22Rv1 (cell line): ENCODE results near the gene FAM184A.

Experiments
- ZFX ChIP-seq: fragments of 450-650 bp; IDR thresholded peaks from 2 replicates; pipeline ENCODE4 v1.6.1; 2017; ENCODE audit warnings: antibody characterized with exemption, borderline replicate concordance
- TF ChIP-seq, protein P1 (sequence below): fragments of 450-650 bp; IDR thresholded peaks from 2 replicates; pipeline ENCODE4 v1.5.1; 2017; ENCODE audit warnings: mild to moderate bottlenecking

DNA sequence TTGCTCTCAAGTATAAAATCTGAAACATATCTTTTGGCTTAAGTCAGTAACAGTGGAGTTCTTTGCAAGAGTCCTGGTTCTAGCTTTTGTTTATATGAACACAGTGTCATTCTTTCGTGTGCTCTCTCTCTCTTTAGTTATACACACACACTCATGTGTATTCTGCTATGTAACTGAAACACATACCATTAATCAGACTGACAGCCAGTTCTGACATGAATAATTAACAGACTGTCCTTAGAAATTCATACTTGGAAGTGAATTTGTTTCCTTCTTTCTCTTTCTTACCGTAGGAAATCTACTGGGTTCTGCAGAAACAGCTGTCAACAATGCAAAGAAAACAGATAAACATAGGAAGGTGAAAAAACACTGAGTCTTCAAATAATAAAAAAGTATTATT lies 146.0 kb downstream of the FAM184A start:
- TF ChIP-seq, protein P1, sequence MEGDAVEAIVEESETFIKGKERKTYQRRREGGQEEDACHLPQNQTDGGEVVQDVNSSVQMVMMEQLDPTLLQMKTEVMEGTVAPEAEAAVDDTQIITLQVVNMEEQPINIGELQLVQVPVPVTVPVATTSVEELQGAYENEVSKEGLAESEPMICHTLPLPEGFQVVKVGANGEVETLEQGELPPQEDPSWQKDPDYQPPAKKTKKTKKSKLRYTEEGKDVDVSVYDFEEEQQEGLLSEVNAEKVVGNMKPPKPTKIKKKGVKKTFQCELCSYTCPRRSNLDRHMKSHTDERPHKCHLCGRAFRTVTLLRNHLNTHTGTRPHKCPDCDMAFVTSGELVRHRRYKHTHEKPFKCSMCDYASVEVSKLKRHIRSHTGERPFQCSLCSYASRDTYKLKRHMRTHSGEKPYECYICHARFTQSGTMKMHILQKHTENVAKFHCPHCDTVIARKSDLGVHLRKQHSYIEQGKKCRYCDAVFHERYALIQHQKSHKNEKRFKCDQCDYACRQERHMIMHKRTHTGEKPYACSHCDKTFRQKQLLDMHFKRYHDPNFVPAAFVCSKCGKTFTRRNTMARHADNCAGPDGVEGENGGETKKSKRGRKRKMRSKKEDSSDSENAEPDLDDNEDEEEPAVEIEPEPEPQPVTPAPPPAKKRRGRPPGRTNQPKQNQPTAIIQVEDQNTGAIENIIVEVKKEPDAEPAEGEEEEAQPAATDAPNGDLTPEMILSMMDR = no peak
- no peak for TF ChIP-seq ZFX
